GM18507 (cell line): Measurements from ENCODE around the gene SWAP70.

Experiments used
- DNase-seq: peaks from one replicate; pipeline ENCODE4 v3.0.0; 2011; ENCODE audit warnings: low read depth; ENCODE audit not compliant: insufficient read length; ENCODE audit errors: extremely low spot score
- FAIRE-seq: peaks from 2 replicates; lab custom pipeline; 2011; peaks lifted over from hg19 to GRCh38; lab: Jason Lieb, UNC

Gene SWAP70

GRCh38 chr11:9790703-9791102 lies 126.8 kb downstream of the SWAP70 start:
- FAIRE-seq = no peak

GRCh38 chr11:9796266-9796665 lies 132.4 kb downstream of the SWAP70 start:
- no peak for FAIRE-seq
- DNase-seq = no peak

More at GRCh38 chr11:9790703-9791102, 126.8 kb downstream of the SWAP70 start:
- no peak for DNase-seq

- DNase-seq (no peak), FAIRE-seq (no peak)
Observed at GRCh38 chr11:9796854-9797253, 133.0 kb downstream of the SWAP70 start.

- FAIRE-seq = no peak
- no peak for DNase-seq
Observed at GRCh38 chr11:9797300-9797699, 133.4 kb downstream of the SWAP70 start.

GRCh38 chr11:9799886-9800285 lies 136.0 kb downstream of the SWAP70 start:
- FAIRE-seq (no peak), DNase-seq (no peak)

GRCh38 chr11:9802291-9802861 lies 138.5 kb downstream of the SWAP70 start:
- DNase-seq = no peak
- no peak for FAIRE-seq
